SK-N-MC (cell line): ENCODE measurements around the gene PYY.

Experiments used
- EZH2 ChIP-seq: fragments of 200-600 bp; sonication (generic); IDR thresholded peaks from one replicate; pipeline ENCODE4 v1.6.1; 2017; ENCODE audit warnings: antibody characterized with exemption
- FOXP2 ChIP-seq: optimal IDR thresholded peaks from 2 replicates; pipeline ENCODE3; 2011; ENCODE audit warnings: mild to moderate bottlenecking, moderate library complexity; ENCODE audit not compliant: insufficient read depth; ENCODE audit errors: extremely low read length, control extremely low read depth
- POLR2AphosphoS5 ChIP-seq: IDR thresholded peaks from 2 replicates; pipeline ENCODE4 v1.6.1; 2012; ENCODE audit warnings: mild to moderate bottlenecking, low read depth, low read length, borderline replicate concordance

GRCh38 chr17:43982171-43982570 is 28.4 kb upstream of the PYY start:
- TF ChIP-seq EZH2 (no peak), POLR2AphosphoS5 (no peak), FOXP2 (no peak)
